NCI-H2171 treated with DMSO at 0.1 percent for 48 hours (cell line): Measurements from ENCODE around the gene ARMCX2.
A peak's percentile ranks its signal among the peaks of the same experiment; 100 is the strongest.
"Not testable (repeated sequence)": the region's sequence is repeated elsewhere in the genome, so short reads cannot be mapped to it uniquely, and the experiment has no call there.

Experiments
- DNase-seq: peaks from one replicate; lab custom pipeline; 2025; lab: John Stamatoyannopoulos, UW

Gene ARMCX2

DNA sequence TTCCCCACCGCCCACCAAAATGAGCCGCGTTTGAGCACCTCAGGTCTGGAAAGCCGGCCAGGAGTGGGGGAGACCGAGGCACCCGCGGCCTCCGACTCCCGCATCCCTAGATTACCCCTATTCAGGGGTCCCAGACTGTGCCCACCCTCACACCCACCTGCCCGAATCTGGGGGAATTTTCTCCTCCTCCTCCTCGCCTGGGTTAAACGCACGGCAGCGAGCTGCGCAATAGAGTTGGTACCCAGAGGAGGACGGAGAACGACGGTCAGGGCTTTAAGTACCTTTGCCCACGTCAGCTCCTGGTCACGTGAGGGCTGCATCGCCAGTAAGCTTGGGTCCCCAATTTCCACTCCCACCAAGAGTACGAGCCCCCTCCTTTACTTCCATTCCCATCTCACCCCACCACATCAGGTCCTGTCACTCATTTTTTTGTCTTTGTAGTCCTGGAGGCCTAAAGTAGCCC is at the start of gene ARMCX2:
ARMCX2 (minus strand) TSS at position 250 of the 463 bp plus-strand sequence. CDS start 2,262 bp downstream, outside the sequence.
- peak; percentile 51 for DNase-seq

DNA sequence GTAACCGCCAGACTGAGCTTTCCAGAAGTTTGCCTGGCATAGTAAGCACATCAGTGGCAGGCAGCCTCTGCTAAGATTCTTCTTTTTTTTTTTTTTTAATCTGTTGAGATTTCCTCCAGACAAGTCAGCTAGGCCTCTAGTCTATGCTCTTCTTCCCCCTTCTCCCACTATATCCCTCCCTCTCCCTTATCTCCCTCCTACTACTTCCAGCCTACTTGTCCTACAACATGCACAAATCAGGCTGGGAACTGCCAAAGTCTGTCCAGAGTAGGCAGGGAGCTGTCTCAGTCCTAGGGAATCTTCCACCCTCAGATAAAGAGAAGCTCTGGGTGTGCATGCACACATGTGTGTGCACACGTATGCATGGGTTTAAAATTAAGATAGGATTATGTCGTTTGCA is 49.7 kb upstream of the ARMCX2 start:
- DNase-seq, result no peak

DNA sequence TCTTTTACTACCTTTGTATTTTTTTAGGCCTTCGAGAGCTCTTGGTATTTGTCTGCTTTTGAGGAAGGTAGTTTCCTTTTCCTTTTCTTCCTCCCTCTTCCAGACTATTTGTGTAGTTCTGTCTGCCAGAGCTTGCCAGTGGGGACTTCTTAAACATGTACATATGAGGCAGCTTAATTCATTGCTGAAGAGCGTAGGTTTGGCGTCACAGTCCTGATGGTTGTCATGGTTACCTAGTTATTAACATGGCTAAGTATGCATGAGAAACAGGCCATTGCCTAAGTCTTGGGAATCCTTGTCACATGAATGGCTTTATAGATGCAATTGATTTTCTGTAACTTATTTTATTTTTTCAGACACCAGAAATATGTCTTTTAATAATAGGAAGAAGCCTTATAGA is 48.5 kb upstream of the ARMCX2 start:
- DNase-seq, result no peak

DNA sequence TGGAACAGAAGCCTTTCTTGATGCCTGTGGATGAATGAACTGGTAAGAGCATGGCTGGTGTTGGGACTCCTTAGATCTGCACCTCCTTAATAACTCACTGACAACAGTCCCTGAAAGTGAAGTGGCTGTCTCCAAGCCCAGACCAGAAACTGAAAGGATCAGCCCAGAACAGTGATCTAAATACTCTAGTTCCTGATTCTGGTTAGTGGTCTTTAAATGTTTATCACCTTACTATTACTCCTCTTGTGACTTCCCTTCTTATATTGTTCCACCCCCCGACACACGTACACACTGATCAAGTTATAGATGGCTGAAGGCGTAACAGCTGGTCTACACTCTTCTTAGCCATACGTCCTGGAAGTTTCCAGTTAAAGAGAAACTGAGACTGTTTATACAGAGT is 33.8 kb upstream of the ARMCX2 start:
- no peak for DNase-seq

DNA sequence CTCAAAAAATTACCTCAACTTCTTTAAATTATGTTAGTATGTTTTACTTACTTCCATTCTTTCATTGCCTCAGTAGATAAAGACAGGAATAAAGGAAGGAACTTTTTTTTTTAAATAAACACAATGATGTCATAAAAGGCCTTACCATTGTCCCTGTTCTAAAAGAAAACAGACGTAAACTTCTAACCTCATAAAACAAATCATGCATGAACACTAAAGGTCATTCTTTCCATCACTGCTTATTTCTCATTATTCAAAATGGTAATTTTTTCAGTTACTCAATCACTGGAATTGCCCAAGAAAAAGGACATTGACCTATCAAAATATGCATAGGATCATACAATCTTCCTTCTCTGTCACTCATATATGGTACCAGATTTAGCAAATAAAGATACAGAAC is 32.2 kb upstream of the ARMCX2 start:
- no peak for DNase-seq

DNA sequence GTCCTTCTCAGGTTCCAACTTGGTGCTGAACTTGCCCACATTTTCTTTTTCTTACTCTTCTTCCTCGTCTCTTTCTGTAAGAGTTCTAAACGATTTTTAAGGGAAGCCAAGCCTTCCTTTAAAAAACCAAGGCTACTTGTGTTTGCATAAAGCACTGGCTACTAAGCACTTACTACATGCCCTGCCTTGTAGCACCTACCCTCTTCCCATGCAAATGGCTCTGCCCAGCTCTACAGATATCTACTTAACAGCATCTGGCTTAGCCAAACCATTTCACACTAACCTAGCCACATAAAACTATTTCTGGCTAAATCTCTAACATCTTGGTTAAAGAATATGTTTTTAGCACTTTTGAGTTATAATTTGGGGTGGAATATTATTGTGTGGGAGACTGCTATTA is 26.9 kb upstream of the ARMCX2 start:
- no peak for DNase-seq

DNA sequence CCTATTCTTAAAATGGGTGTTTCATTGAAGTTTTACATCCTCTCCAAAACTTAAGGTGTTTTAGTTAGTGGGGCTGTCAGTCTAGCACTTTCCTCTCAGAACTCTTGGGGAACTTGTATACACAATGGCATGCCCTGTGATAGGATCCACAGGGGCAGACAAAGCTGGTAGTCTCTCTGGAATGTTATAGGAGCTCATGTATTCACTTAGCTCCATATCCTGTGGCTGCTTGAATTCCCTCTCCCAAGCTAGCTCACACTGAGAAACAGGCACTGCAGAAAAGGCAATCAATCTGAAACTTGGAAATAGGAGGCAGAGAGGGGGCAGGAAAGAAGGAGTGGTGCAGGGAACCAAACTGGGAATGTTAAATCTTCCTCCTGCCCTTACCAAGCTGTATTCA is 26.3 kb upstream of the ARMCX2 start:
- no peak for DNase-seq

DNA sequence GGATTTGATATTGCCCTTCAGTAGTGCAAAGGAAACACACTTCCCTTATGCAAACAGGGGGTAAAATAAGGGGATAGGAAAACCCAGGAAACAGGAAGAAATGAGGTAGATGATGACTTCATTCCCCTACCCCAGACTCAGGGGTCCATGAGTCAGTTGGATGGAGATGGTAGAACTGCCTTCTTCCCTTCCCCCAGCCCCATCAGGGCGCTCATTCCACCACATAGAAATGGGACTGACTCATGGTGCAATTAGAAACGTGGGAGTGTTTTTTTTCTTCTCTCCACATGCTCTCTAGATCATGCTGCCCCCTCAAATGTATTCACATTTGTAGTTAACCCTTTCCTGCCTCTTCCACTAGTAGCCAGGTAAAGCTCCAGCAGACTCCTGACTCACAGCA is 23.1 kb upstream of the ARMCX2 start:
- no peak for DNase-seq

DNA sequence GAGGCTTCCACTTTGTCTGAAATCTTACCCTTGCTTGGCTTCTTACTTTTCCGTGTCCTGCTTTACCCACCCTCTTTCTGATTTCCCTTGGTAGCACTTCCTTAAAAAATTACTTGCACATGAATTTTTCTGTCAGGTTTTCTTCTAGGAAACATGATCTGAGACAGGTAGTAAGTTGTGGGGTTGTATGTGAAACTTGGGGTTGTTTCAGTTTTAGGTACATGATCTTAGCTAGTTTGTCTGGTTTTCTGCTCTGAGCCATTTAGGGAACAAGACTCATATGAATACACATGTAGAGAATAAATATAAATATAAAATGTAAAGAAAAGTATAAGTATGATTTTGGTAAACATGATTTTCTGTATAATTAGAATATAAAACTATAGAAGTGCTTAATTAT is 17.4 kb upstream of the ARMCX2 start:
- no peak for DNase-seq

DNA sequence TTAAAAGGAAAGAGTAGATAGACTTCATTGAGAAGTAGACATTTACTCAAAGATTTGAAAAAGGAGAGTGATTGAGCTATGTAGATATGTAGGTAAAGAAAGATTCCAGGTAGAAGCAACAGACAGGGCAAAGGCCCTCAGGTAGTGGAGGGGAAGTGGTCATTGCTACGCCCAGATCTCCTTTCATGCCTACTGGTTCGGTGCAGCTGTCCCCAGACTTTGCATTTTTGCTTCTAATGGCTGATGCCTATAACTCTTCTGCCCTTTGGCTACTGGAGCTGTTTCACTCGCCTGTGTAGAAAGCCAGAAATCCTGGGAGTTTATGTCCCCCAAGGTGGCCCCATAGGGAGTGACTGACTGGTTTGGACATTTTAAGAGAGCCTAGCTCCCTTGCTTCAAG is 16.9 kb upstream of the ARMCX2 start:
- no peak for DNase-seq

DNA sequence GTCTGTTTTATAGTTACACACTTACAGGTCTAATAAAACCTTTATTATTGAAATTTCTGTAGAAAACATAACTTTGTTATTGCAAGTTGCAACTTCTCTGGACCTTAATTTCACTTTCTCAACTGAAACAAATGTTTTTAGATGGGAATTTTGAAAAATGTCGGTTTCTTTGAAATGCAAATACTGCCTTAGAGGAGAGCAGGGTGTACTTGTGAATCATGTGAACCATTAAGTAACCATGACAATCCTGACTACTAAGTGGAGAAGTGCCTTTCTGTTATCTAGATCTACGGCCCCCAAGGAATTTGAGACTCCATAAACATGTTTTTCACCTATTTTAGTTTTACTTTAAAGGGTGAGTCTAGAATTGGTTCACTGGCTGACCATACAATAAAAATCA is 8.5 kb upstream of the ARMCX2 start:
- no peak for DNase-seq

DNA sequence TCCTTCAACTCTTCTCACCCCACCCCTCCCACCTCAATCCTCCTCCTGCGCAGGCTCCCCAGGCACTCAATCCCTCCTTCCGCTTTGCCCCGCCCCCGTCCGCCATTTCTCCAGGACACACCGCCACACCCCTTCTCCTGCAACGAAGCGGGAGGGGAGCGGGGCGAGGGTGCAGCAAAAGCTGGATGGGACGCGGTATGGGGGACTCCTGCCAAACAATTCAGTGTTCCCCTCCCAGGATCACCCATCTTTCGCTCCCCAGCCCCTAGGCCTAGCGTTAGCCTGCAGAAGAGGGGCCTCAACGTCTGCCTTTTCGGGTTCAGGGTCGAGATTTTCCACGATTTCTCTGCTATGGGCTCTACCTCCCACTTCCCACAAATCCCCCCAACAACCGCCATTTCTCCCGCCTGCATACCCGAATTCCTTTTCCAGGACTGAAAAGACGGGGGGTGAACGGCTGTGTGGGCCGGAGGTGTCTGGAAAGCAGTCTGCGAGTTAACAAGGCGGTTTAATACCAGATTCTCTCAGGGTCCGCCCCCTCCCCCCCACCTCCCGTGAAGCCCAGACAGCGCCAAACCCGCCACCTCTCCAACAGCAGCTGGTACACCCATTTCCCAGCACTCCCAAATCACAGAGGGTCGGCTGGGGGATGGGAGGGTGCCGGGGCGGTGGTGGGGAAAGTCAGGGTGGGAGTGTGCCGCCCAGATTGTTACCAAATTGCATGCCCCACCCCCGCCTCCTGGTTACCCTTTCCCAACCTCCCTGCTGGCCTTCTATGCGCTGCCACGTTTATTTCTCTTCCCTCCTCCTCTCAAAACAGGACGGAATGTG is 774 bp downstream of the ARMCX2 start:
- DNase-seq, result peak; percentile 41

DNA sequence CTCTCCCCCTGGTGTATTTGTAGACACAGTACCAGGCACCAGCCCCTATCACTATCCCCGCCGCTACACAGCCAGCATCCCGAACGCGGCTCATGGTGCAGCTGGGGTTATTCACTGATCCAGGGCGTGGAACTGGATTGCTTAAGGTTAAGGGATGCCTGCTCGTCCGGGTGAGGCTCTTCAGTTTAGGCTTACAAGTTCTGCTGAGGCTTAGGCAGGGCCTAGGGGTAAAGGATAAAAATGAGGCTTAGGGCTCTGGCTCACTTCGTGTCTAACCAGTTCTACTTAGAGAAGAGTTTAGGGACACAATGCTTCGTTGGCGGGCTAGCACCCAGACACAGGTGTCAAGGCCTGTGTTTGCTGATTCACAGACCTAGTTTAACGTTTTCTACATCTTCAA is 2.2 kb downstream of the ARMCX2 start:
- no peak for DNase-seq

DNA sequence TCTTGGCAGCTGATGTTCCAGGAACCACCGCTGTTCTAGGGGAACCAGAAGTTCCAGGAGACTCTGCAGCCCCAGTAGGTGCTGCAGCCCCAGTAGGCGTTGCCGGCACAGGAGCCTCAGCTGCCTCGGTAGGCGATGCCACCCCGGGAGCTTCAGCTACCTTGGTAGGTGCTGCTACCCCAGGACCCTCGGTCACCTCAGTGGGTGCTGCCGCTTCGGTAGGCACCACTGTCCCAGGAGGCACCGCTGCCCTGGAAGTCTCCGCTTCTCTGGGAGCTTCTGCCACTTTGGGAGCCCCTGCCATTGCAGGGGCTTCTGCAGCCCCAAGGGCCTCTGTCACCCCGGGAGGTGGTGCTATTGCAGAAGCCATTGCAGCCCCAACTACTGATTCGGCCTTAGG is 2.8 kb downstream of the ARMCX2 start:
- no peak for DNase-seq

DNA sequence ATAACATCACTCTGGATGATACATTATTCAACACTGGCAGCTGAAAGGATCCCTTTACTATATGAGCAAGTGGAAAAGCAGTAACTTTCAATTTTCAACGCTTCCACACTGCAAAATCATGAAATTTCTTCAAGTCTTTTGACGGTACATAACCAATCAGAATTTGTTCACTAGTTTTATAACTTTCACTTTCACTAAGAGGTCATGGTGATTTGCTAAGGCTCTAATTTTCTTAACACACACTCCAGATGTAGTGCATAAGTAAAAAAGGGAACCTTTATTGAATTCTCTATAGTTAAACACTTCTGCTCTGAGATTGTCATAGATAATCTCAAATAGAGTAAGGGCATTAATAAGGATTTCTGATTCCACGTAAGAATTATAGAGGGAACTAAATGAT is 4.1 kb downstream of the ARMCX2 start:
- no peak for DNase-seq

DNA sequence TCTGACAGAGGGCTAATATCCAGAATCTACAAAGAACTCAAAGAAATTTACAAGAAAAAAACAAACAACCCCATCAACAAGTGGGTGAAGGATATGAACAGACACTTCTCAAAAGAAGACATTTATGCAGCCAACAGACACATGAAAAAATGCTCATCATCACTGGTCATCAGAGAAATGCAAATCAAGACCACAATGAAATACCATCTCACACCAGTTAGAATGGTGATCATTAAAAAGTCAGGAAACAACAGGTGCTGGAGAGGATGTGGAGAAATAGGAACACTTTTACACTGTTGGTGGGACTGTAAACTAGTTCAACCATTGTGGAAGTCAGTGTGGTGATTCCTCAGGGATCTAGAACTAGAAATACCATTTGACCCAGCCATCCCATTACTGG is 11.9 kb downstream of the ARMCX2 start:
- DNase-seq, result not testable (repeated sequence)

DNA sequence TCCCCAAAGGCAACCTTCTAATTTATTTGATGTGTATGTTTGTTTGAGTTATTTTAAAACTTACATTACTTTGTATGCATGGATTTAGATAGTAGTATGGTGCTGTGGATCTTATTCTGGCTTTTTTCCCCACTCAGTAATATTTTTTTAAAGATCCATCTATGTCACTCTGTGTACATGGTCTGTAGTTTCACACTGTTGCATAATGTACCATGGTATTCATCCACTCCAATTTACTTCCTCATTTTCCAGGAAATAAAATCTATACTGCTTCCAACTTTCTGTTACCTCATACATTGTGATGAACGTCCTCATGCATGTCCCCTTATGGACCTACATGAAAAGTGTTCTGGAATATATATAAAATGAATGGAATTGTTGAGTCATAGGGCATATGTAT is 17.6 kb downstream of the ARMCX2 start:
- DNase-seq, result no peak

DNA sequence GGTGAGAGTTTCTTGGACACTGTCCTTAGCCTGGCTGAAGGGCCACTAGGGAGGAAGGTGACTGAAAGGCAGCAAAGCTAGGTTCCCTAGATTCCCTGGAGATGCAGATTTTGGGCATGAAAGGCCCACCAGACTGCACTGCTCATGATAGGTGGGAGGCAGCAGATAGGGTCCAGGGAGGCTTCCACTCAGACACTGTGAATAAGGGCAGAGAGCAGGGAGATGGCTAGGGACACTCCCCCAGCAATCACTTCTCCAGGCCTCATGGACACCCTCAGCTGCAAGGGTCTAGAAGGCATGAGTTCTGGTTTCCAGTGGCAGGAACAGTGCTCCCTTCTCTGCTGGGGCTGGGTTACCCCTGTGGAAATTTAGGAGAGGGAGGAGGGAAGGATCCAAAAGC is 20.1 kb downstream of the ARMCX2 start:
- DNase-seq, result no peak

DNA sequence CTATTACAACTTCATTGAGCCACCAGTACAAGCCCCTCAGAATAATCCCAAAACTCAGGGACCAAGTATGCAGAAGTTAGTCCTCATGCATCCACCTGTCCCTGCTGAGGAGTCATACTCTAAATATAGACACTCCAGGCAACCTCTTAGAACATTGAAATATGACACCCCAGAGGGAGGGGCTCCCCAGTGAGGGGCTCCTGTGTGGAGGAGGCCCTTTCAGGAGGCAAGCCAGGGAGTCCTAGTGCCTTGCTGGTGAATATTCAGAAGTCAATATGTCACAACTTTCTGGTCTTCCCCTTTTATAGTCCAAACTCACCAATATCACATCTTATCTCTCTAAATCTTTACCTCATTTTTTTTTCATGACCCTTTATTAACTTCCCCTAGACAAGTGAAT is 40.3 kb downstream of the ARMCX2 start:
- DNase-seq, result peak; percentile 80

DNA sequence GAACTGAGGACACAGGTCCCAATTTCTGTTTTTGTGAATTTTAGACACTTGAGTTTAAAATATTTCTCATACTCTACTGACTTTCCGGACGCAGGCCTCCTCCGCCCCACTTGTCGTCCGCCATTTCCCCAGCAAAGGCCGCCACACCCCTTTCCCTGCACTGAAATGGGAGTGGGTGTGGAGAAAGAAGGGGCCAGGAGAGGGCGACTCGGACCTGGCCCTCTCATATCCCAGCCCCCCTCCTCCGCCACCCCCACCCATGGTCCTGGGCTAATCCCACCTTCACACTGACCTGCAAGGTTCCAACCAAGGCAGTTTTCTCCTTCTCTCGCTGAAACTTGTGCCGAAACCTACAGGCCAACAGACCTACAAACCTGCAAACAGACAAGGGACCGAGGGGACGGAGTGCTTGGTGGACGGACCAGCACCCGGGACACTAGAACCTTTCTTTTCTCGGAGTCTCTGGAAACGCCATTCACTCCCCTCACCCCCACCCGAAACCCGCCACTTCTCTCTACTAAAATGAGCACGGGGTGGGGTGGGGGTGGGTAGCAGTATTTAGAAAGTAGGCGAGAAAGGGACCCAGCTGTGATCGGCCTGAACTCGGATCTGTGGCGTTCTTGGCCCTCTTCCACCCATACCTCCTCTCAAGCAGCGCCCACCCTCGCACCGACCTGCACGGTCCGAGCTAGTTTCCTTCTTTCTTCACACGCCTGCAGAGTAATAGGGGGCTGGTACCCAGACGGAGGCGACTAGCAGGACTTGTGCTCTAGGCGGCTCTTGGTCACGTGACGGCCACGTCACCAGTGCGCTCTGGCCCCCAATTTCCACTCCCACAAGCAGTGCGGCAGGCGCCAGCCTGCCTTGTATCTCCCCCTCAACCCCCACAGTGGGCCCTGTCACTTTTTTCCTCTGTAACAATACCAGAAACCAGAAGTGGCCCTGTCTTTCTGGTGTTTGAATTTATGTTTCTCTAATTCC is 42.1 kb downstream of the ARMCX2 start, which contains the start of gene ARMCX6:
ARMCX6 (minus strand) TSS at position 790 of the 981 bp plus-strand sequence. CDS start 1,380 bp downstream, outside the sequence.
- peak; percentile 73 for DNase-seq

DNA sequence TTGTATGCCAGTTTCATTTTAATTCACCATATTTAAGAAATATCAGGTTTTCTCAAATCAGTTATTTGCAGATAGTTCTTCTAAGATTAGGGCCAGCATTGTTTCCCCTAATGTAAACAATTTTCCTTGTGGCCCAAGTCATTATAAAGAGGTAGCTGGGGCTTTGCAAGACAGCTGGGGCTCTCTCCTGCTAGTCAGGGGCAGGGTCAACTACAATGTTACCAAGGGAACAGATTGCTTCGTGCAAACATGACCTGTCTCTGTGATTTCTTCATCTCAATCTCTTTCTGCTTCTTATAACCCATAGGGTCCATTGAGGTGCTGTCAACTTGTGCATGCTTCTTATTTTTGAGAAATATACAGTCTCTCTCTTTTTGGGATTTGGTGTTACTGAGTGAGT is 53.9 kb downstream of the ARMCX2 start:
- no peak for DNase-seq
